GM19025 (cell line): ENCODE data around the gene DAB2IP.

ENCODE experiments used
- ATAC-seq: cut with Tn5 transposase; IDR thresholded peaks from one replicate; pipeline ENCODE4 v1.9.1; 2021; ENCODE audit warnings: mild to moderate bottlenecking, low read depth, moderate library complexity; ENCODE audit not compliant: unreplicated experiment

Gene DAB2IP

GRCh38 chr9:121770415-121771273 is 119.2 kb downstream of the DAB2IP start:
- no peak for ATAC-seq

- ATAC-seq = no peak
These were observed 120.0 kb downstream of the DAB2IP start for GRCh38 chr9:121771418-121771817.

GRCh38 chr9:121771851-121772599 is 120.6 kb downstream of the DAB2IP start:
- ATAC-seq = no peak

GRCh38 chr9:121772600-121773285 is 121.3 kb downstream of the DAB2IP start:
- ATAC-seq = no peak

DNA sequence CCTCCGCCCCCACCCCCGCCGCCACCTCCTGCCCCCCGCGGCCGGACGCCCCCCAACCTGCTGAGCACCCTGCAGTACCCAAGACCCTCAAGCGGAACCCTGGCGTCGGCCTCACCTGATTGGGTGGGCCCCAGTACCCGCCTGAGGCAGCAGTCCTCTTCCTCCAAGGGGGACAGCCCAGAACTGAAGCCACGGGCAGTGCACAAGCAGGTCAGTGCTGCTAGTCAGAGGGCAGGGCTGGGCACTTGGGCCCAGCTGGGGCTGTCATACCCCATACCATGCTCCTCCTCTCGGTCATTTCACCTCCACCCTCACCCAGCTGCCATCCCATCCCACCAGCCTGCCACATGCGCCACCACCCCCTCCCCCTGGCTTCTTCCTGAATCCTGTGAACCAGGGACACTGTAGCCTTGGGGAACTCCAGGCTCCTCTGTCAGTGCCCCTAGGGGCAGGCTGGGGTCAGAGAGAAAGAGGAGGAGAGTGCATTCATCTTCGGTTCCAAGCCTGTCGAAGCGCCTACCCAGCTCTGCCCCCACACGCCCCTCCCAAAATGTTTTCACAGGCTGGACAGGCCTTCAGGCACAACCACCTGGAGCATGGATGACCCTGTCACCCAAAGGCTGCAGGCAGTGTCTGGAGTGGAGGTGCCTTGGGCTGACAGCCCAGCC is 122.0 kb downstream of the DAB2IP start:
- no peak for ATAC-seq

DNA sequence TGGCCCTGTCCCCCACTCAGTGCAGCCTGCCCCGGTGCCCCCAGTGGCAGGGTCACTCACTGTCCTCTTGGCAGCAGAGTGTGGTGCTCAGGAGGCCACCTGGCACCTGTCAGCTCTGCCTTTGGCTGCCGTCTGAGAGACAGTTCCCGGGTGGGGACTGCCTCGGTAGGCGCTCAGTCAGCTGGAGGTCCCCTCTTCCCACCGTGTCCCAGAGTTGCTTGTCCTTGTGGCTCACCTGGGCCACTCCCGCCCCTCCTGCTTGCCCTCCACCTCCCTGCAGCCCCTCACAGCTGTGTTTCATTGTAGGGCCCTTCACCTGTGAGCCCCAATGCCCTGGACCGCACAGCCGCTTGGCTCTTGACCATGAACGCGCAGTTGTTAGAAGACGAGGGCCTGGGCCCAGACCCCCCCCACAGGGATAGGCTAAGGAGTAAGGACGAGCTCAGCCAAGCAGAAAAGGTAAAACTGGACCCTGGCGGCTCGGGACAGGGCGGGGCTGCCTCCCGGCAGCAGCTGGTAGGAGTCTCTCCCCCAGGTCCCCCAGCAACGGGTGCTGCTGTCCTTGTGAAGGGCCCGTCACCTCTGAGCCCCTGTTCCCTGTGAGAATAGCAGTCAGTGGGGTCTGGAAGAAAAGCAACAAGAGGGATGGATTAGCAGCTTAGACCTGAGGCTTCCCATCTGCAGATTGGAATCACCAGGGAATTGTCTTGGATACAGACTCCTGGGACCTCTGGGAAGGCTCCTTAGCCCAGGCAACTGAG is 122.7 kb downstream of the DAB2IP start:
- ATAC-seq = no peak

- ATAC-seq = no peak
These were observed 123.5 kb downstream of the DAB2IP start for GRCh38 chr9:121774715-121775613.

DNA sequence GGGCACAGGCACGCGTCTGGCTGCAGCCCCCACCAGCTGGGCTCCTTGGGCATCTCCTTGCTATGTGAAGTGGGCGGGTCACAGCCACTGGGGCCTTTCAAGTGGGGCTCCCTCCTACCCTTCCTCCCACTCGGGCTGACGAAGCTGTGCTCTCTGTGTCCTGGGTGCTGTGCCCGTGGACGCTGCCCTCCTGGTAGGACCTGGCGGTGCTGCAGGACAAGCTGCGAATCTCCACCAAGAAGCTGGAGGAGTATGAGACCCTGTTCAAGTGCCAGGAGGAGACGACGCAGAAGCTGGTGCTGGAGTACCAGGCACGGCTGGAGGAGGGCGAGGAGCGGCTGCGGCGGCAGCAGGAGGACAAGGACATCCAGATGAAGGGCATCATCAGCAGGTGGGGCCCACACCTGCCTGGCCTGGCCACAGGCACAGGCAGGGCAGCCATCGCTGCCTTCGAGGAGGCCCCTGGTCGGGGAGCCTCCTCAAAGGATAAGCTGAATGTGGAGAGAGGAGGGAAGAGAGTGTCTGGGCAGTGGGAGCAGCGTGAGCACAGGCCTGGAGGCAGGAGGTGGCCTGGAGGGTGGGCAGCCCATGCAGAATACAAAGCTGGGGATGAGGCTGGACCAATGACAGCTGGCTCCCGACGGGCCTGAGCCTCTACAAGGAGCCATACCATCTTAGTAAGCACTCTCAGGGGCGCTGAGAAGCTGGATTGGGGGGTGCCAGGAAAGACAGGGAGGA is 124.7 kb downstream of the DAB2IP start:
- no peak for ATAC-seq

- ATAC-seq = no peak
These were observed 125.6 kb downstream of the DAB2IP start for GRCh38 chr9:121776739-121777637.

DNA sequence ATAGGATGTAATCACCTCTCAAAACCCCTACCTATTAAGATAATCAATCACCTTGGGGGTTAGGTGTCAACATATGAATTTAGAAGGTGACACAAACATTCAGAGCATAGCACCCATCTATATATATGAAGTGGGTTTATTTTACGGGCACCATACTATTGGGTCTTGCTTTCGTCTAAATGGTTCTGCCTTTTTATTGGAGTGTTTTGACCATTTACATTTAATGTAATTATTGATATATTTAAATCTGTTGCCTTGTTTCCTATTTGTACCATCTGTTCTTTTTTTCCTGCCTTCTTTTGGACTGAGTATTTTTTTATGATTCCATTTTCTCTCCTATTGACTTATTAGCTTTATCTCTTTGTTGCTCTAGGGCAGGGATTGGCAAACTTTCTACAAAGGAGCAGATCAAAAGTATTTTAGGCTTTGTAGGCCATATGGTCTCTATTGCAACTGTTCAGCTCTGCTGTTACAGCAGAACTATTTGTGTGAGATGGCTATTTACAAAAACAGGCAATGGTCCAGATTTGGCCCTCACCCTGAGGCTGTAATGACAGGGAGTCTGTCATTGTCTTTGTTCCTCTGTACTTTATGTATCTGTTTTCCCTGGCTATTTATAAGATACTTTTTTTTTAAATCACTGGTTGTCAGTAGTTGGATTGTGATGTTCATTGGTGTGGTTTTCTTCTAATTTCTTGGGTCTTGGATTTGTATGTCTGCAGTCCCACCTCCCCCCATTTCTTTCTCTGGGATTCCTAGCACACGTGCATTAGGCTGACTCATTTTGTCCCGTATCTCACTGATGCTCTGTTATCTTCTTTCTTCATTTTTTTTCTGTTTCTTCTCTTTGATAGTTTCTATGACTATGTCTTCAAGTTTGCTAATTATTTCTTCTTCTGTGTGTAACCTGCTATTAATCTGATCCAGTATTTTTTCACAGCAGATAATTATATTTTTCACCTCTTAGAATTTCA is 127.1 kb downstream of the DAB2IP start:
- ATAC-seq = no peak

- ATAC-seq = no peak
These were observed 128.1 kb downstream of the DAB2IP start for GRCh38 chr9:121779381-121780117.

DNA sequence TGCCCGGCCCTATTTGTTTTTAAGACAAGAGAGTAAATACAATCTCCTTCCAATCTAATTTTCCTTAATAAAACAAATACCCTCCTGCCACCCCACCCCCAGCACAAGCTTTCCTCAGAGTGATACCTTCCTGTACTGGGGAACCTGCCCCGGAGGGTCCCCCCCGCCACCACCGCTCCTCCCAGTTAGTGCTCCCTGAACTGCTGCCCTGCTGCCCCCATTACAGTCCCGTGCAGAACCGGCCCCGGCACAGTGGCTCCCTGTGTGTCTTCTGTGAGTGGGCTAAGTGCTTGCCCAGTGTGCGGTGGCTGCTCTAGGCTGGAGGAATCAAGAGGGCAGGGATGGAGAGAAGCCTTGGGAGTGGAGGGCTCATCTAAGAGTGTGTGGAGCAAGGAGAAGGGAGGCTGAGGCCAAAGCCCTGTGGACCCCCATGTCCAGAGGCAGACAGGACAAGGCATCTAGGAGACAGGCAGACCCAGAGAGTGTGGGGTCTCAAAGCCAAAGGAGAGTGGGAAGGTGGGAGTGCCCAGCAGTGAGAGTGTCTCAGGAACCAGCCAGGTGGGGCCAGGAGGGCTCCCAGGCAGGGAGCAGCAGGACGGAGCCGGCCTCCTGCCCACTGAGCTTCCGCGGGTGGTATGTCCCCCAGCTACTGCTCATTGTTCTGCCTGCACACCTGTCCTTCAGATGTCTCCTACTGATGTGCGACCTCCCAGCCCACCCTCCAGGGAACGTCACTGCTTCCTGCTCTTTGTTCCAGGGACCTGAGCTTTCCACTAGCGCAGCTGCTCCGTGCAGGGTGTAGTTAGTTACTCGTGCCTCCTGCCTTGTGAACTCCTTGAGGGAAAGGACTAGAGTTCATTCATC is 129.0 kb downstream of the DAB2IP start:
- ATAC-seq = no peak

- ATAC-seq = no peak
These were observed 129.7 kb downstream of the DAB2IP start for GRCh38 chr9:121781145-121781548.

- no peak for ATAC-seq
These were observed 130.4 kb downstream of the DAB2IP start for GRCh38 chr9:121781701-121782464.
